Natural killer cell (primary cell): ENCODE measurements around the gene RGS3. TPM values are rescaled to one million over a fixed set of nuclear protein-coding genes. Genes with fewer than 3 reads are reported as not detected.

Experiments
- ATAC-seq, 3 donors: fragments of 150-1000 bp in 2 of 3; fragments of 200-7000 bp in 1 of 3; cut with Tn5 transposase; 1 replicate in 1 of 3; 2 replicates in 2 of 3; pipeline ENCODE4 v1.10.0; 2021; ENCODE audit warnings: mild to moderate bottlenecking in 2 of 3, moderate library complexity in 2 of 3
- DNase-seq, 2 donors: peaks; one replicate each; pipeline versions ENCODE4 v3.0.0 to v3.0.0-alpha.2; 2013 to 2021; ENCODE audit warnings: mixed read lengths in 1 of 2
- H3K27ac ChIP-seq: one replicate; pipeline ENCODE4 v1.5.1; 2013; ENCODE audit warnings: mild to moderate bottlenecking, low read length
- H3K27me3 ChIP-seq: one replicate; pipeline ENCODE4 v1.6.1; 2013; ENCODE audit warnings: low read length; ENCODE audit not compliant: control insufficient read depth, insufficient read depth
- H3K36me3 ChIP-seq: one replicate; pipeline ENCODE4 v1.6.1; 2013; ENCODE audit warnings: low read length; ENCODE audit not compliant: control insufficient read depth, insufficient read depth
- H3K4me1 ChIP-seq: one replicate; pipeline ENCODE4 v1.6.1; 2013; ENCODE audit warnings: low read length; ENCODE audit not compliant: control insufficient read depth, insufficient read depth
- H3K4me3 ChIP-seq: one replicate; pipeline ENCODE4 v1.5.1; 2013; ENCODE audit warnings: low read length
- H3K9me3 ChIP-seq: one replicate; pipeline ENCODE4 v1.6.1; 2013; ENCODE audit warnings: low read length; ENCODE audit not compliant: control insufficient read depth, insufficient read depth
- H3K27ac Mint-ChIP-seq, 2 donors: one replicate each; pipeline ENCODE4 v1.8.0; 2022; ENCODE audit warnings: mild to moderate bottlenecking in 2 of 2, mixed read lengths in 2 of 2, moderate library complexity in 1 of 2
- H3K27me3 Mint-ChIP-seq, 2 donors: one replicate each; pipeline ENCODE4 v1.8.0; 2022; ENCODE audit warnings: low read depth in 2 of 2, mixed read lengths in 2 of 2
- H3K36me3 Mint-ChIP-seq: one replicate; pipeline ENCODE4 v1.8.0; 2022; ENCODE audit warnings: mixed read lengths
- H3K4me1 Mint-ChIP-seq, 2 donors: one replicate each; pipeline ENCODE4 v1.8.0; 2022; ENCODE audit warnings: mixed read lengths in 2 of 2
- H3K4me3 Mint-ChIP-seq: one replicate; pipeline ENCODE4 v1.8.0; 2022; ENCODE audit warnings: mild to moderate bottlenecking, moderate library complexity, mixed read lengths
- H3K9me3 Mint-ChIP-seq, 2 donors: one replicate each; pipeline ENCODE4 v1.8.0; 2022; ENCODE audit warnings: mixed read lengths in 2 of 2
- WGBS: methylation state at CpG from one replicate; pipeline ENCODE4 v1.1.7; 2013; ENCODE audit warnings: missing lambda C conversion rate; ENCODE audit not compliant: insufficient coverage; 5-methylcytosine and 5-hydroxymethylcytosine counted together
- intact Hi-C: fragments of 100-400 bp; cut with micrococcal nuclease; formaldehyde crosslinking; loops from one replicate; pipeline ENCODE4 v1.14.2; 2022
- total RNA-seq, 4 donors: library from RNA; stranded (reverse); fragments of 120-200 nt in 1 of 4; gene quantifications; one replicate each; pipeline versions ENCODE4 v1.2.3 to v1.2.4, GENCODE V29; 2013 to 2022
- TF ChIP-seq, protein P1 (sequence below): fragments of 200-600 bp; IDR thresholded peaks from one replicate; pipeline ENCODE4 v1.8.0; 2022; ENCODE audit warnings: antibody characterized with exemption

RGS3 gene
- total RNA-seq, 3 donors from 2014 or later (not counting 1 experiment from before 2014, with no cell fraction given) = 148 to 269 (median 190) TPM

DNA sequence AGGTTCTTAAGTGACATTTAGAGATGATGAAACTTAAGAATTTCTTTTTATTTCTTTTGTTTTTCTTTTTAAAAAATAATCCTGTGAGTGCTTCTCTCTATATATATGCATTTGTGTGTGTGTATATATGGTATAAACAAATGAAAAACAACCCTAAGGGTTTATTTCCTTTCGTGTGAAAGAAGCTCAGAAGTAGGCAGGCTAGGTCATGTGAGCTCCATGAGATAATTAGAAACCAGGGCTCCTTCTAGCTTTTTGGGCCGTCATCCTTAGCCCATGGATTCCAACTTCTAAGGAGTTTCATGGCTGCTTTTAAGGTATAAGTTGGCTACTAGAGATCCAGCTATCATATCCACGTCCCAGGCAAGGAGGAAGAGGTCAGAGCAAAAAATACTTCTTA, 41.8 kb upstream of the RGS3 start:
- Histone ChIP-seq H3K9me3 (no peaks in the 10 kb centered on the region), H3K27ac (no peak overlapping the region), H3K4me3 (no peak overlapping the region), H3K36me3 (no peaks in the 10 kb centered on the region), H3K4me1 (no peaks in the 10 kb centered on the region), H3K27me3 (no peaks in the 10 kb centered on the region)
- no peak for ATAC-seq
- WGBS = 92% methylated on average over 2 of the region's 3 CpGs
- no peak for DNase-seq
- no peak overlapping the region for H3K4me3 Mint-ChIP-seq
- H3K4me1 Mint-ChIP-seq = no peaks in the 10 kb centered on the region
- H3K27me3 Mint-ChIP-seq = peaks cover 19 to 35% of the 10 kb centered on the region in 2 donors
- no peak overlapping the region for H3K27ac Mint-ChIP-seq
- TF ChIP-seq, protein P1, sequence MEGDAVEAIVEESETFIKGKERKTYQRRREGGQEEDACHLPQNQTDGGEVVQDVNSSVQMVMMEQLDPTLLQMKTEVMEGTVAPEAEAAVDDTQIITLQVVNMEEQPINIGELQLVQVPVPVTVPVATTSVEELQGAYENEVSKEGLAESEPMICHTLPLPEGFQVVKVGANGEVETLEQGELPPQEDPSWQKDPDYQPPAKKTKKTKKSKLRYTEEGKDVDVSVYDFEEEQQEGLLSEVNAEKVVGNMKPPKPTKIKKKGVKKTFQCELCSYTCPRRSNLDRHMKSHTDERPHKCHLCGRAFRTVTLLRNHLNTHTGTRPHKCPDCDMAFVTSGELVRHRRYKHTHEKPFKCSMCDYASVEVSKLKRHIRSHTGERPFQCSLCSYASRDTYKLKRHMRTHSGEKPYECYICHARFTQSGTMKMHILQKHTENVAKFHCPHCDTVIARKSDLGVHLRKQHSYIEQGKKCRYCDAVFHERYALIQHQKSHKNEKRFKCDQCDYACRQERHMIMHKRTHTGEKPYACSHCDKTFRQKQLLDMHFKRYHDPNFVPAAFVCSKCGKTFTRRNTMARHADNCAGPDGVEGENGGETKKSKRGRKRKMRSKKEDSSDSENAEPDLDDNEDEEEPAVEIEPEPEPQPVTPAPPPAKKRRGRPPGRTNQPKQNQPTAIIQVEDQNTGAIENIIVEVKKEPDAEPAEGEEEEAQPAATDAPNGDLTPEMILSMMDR = no peak
- intact Hi-C loops = no loop called here
- no peaks in the 10 kb centered on the region for H3K36me3 Mint-ChIP-seq
- no peaks in the 10 kb centered on the region for H3K9me3 Mint-ChIP-seq

DNA sequence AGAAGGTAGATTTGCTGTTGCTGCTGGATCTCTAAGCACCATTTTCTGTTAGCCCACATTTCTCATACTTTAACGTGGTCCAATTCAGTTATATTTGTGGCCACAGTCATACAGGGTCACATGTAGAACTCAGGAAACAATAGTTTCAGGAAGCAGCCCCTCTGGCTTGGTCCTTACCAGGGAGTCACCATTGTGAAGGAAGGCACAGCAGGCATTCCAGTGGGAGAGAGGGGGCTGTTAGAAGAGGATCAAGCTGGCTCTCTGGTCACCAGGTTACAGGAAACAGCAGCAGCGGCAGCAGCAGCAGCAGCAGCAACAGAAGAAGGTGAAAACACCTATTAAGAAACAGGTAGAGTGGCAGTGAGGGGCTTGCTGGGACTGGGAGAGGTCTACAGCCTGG, 38.5 kb upstream of the RGS3 start:
- H3K4me3 Mint-ChIP-seq = no peak overlapping the region
- H3K36me3 Mint-ChIP-seq = no peaks in the 10 kb centered on the region
- H3K27me3 Mint-ChIP-seq = peaks cover 19 to 28% of the 10 kb centered on the region in 2 donors
- WGBS = 10% methylated on average over 2 of the region's 2 CpGs
- DNase-seq (no peak), ATAC-seq (no peak)
- H3K4me3 ChIP-seq = no peak overlapping the region
- no peaks in the 10 kb centered on the region for H3K27me3 ChIP-seq
- TF ChIP-seq, protein P1 = no peak
- H3K4me1 Mint-ChIP-seq = no peaks in the 10 kb centered on the region
- no peaks in the 10 kb centered on the region for H3K4me1 ChIP-seq
- no peaks in the 10 kb centered on the region for H3K9me3 Mint-ChIP-seq
- peak overlapping the region in 1 of 2 donors; percentile 48 for H3K27ac Mint-ChIP-seq
- intact Hi-C loops = no loop called here
- no peak overlapping the region for H3K27ac ChIP-seq
- no peaks in the 10 kb centered on the region for H3K36me3 ChIP-seq
- no peaks in the 10 kb centered on the region for H3K9me3 ChIP-seq

GRCh38 chr9:113426701-113427100, 36.8 kb upstream of the RGS3 start:
- no peaks in the 10 kb centered on the region for H3K27me3 ChIP-seq
- TF ChIP-seq, protein P1 = no peak
- no peak overlapping the region for H3K4me3 ChIP-seq
- H3K4me1 Mint-ChIP-seq = no peaks in the 10 kb centered on the region
- H3K27ac ChIP-seq = no peak overlapping the region
- H3K36me3 ChIP-seq = no peaks in the 10 kb centered on the region
- H3K4me1 ChIP-seq = no peaks in the 10 kb centered on the region
- no peaks in the 10 kb centered on the region for H3K9me3 Mint-ChIP-seq
- DNase-seq = no peak
- H3K9me3 ChIP-seq = no peaks in the 10 kb centered on the region
- intact Hi-C loops = no loop called here
- H3K4me3 Mint-ChIP-seq = no peak overlapping the region
- H3K27me3 Mint-ChIP-seq = peaks cover 19 to 28% of the 10 kb centered on the region in 2 donors
- no peak overlapping the region for H3K27ac Mint-ChIP-seq
- ATAC-seq = no peak
- no peaks in the 10 kb centered on the region for H3K36me3 Mint-ChIP-seq
- 83% methylated on average over 1 of the region's 1 CpG for WGBS

GRCh38 chr9:113427629-113428028, 35.9 kb upstream of the RGS3 start:
- H3K27ac Mint-ChIP-seq = no peak overlapping the region
- ATAC-seq = no peak

More at GRCh38 chr9:113427629-113428028, 35.9 kb upstream of the RGS3 start:
- no peaks in the 10 kb centered on the region for H3K9me3 ChIP-seq
- intact Hi-C loops = no loop called here
- Mint-ChIP-seq H3K9me3 (no peaks in the 10 kb centered on the region), H3K27me3 (peaks cover 19 to 28% of the 10 kb centered on the region in 2 donors), H3K4me3 (no peak overlapping the region), H3K36me3 (no peaks in the 10 kb centered on the region), H3K4me1 (no peaks in the 10 kb centered on the region)
- H3K4me3 ChIP-seq = no peak overlapping the region
- 93% methylated on average over 2 of the region's 2 CpGs for WGBS
- no peaks in the 10 kb centered on the region for H3K27me3 ChIP-seq
- TF ChIP-seq, protein P1 = no peak
- DNase-seq = no peak
- no peak overlapping the region for H3K27ac ChIP-seq
- no peaks in the 10 kb centered on the region for H3K4me1 ChIP-seq
- no peaks in the 10 kb centered on the region for H3K36me3 ChIP-seq
